Measurements from ENCODE around the gene ZNF629.

Gene ZNF629

GRCh38 chr16:30766206-30766932 lies 20.6 kb downstream of the ZNF629 start:
- no peak overlapping the region for H3K4me3 ChIP-seq (replicated peaks; ENCODE audit: low read depth, low read length)
- DNase-seq (ENCODE audit: extremely low read depth, low read depth): no peak

GRCh38 chr16:30764816-30765465 lies 22.1 kb downstream of the ZNF629 start:
- TF ChIP-seq CTCF (IDR thresholded peaks at IDR 0.05; ENCODE audit: low read depth, low read length, missing control alignments): no peak
- no peak overlapping the region for H3K4me3 ChIP-seq (replicated peaks; ENCODE audit: low read depth, low read length)
- no peak for DNase-seq (ENCODE audit: extremely low read depth, low read depth)

More at GRCh38 chr16:30766206-30766932, 20.6 kb downstream of the ZNF629 start:
- TF ChIP-seq CTCF (IDR thresholded peaks at IDR 0.05; ENCODE audit: low read depth, low read length, missing control alignments): no peak

GRCh38 chr16:30764086-30764485 lies 22.9 kb downstream of the ZNF629 start:
- H3K4me3 ChIP-seq (replicated peaks; ENCODE audit: low read depth, low read length): no peak overlapping the region; the same call in 1 of the 2 replicates
- TF ChIP-seq CTCF (IDR thresholded peaks at IDR 0.05; ENCODE audit: low read depth, low read length, missing control alignments): no peak
- no peak for DNase-seq (ENCODE audit: extremely low read depth, low read depth)

GRCh38 chr16:30762991-30763725 lies 23.8 kb downstream of the ZNF629 start:
- no peak for DNase-seq (ENCODE audit: extremely low read depth, low read depth)
- H3K4me3 ChIP-seq (replicated peaks; ENCODE audit: low read depth, low read length): peak overlapping the region; percentile 94
- TF ChIP-seq CTCF (IDR thresholded peaks at IDR 0.05; ENCODE audit: low read depth, low read length, missing control alignments): no peak

GRCh38 chr16:30761928-30762902 lies 24.8 kb downstream of the ZNF629 start, which contains the start of the genes CFAP119 and RNF40:
Gene CFAP119 (minus strand): TSS chr16:30762062. CDS start chr16:30761748, 314 bp downstream.
Gene RNF40 (plus strand): TSS chr16:30762322. CDS start chr16:30762546, 224 bp downstream.
- TF ChIP-seq CTCF (IDR thresholded peaks at IDR 0.05; ENCODE audit: low read depth, low read length, missing control alignments): no peak
- peak within 1 kb of the TSS; percentile 94 for H3K4me3 ChIP-seq (replicated peaks; ENCODE audit: low read depth, low read length)
- DNase-seq (ENCODE audit: extremely low read depth, low read depth): peak; percentile 96
